Liver (tissue), 9 donors: ENCODE results near the gene SHF. TPM values are rescaled to one million over a fixed set of nuclear protein-coding genes. Genes with fewer than 3 reads are reported as not detected.

Experiments
- DNase-seq: peaks from one replicate; pipeline ENCODE4 v3.0.0-alpha.2; 2017; ENCODE audit warnings: low spot score
- H3K27ac ChIP-seq, 2 donors: one replicate each; pipeline ENCODE4 v1.7.0; 2013; ENCODE audit warnings: inconsistent platforms in 2 of 2, low read length in 2 of 2, control low read depth in 1 of 2, low read depth in 1 of 2, mild to moderate bottlenecking in 1 of 2
- H3K27me3 ChIP-seq, 4 donors: one replicate each; pipeline versions ENCODE4 v1.6.1 to v1.7.0; 2013; ENCODE audit warnings: low read length in 3 of 4, inconsistent platforms in 1 of 4, mild to moderate bottlenecking in 1 of 4, moderate library complexity in 1 of 4; ENCODE audit not compliant: control insufficient read depth in 4 of 4, insufficient read depth in 4 of 4
- H3K36me3 ChIP-seq, 4 donors: one replicate each; pipeline versions ENCODE4 v1.6.1 to v1.7.0; 2013; ENCODE audit warnings: low read length in 3 of 4, mild to moderate bottlenecking in 3 of 4, low read depth in 1 of 4, moderate library complexity in 1 of 4; ENCODE audit not compliant: control insufficient read depth in 4 of 4, insufficient read depth in 3 of 4
- H3K4me1 ChIP-seq, 4 donors: one replicate each; pipeline versions ENCODE4 v1.6.1 to v1.7.0; 2013; ENCODE audit warnings: low read length in 3 of 4, mild to moderate bottlenecking in 3 of 4, moderate library complexity in 1 of 4; ENCODE audit not compliant: control insufficient read depth in 4 of 4, insufficient read depth in 4 of 4
- H3K4me3 ChIP-seq, 3 donors: one replicate each; pipeline versions ENCODE4 v1.6.1 to v1.7.0; 2013; ENCODE audit warnings: low read length in 3 of 3, control low read depth in 1 of 3, low read depth in 1 of 3, mild to moderate bottlenecking in 1 of 3
- H3K9ac ChIP-seq, 2 donors: one replicate each; pipeline ENCODE4 v1.7.0; 2013; ENCODE audit warnings: low read length in 2 of 2, mild to moderate bottlenecking in 2 of 2, moderate library complexity in 2 of 2, control low read depth in 1 of 2, low read depth in 1 of 2
- H3K9me3 ChIP-seq, 4 donors: one replicate each; pipeline versions ENCODE4 v1.6.1 to v1.7.0; 2013; ENCODE audit warnings: low read length in 3 of 4; ENCODE audit not compliant: control insufficient read depth in 4 of 4
- FOXA1 ChIP-seq: IDR thresholded peaks from 2 replicates; pipeline ENCODE4 v1.6.1; 2016; ENCODE audit warnings: antibody characterized with exemption
- FOXA2 ChIP-seq: IDR thresholded peaks from 2 replicates; pipeline ENCODE4 v1.6.1; 2016; ENCODE audit warnings: antibody characterized with exemption
- GABPA ChIP-seq, 2 donors: IDR thresholded peaks in 1 of 2; conservative IDR thresholded peaks in 1 of 2; 2 replicates each; pipeline ENCODE4 v1.6.1; 2016; ENCODE audit warnings: antibody characterized with exemption in 2 of 2, mild to moderate bottlenecking in 1 of 2, moderate library complexity in 1 of 2
- HNF4A ChIP-seq, 2 donors: conservative IDR thresholded peaks; 2 replicates each; pipeline ENCODE4 v1.6.1; 2016; ENCODE audit warnings: antibody characterized with exemption in 2 of 2, mild to moderate bottlenecking in 2 of 2
- HNF4G ChIP-seq: IDR thresholded peaks from 2 replicates; pipeline ENCODE4 v1.6.1; 2016; ENCODE audit warnings: antibody characterized with exemption
- JUND ChIP-seq, 2 donors: IDR thresholded peaks; 2 replicates each; pipeline ENCODE4 v1.6.1; 2016; ENCODE audit warnings: antibody characterized with exemption in 2 of 2
- MAX ChIP-seq: IDR thresholded peaks from 2 replicates; pipeline ENCODE4 v1.6.1; 2016; ENCODE audit warnings: antibody characterized with exemption
- NR2F2 ChIP-seq: IDR thresholded peaks from 2 replicates; pipeline ENCODE4 v1.6.1; 2016; ENCODE audit warnings: antibody characterized with exemption
- RAD21 ChIP-seq, 2 donors: IDR thresholded peaks; 2 replicates each; pipeline ENCODE4 v1.6.1; 2016; ENCODE audit warnings: antibody characterized with exemption in 2 of 2, mild to moderate bottlenecking in 2 of 2
- RXRA ChIP-seq, 2 donors: IDR thresholded peaks; 2 replicates each; pipeline ENCODE4 v1.6.1; 2017 to 2018; ENCODE audit warnings: antibody characterized with exemption in 2 of 2, mild to moderate bottlenecking in 1 of 2
- SP1 ChIP-seq: IDR thresholded peaks from 2 replicates; pipeline ENCODE4 v1.6.1; 2018; ENCODE audit warnings: antibody characterized with exemption, mild to moderate bottlenecking
- YY1 ChIP-seq: IDR thresholded peaks from 2 replicates; pipeline ENCODE4 v1.6.1; 2016; ENCODE audit warnings: antibody characterized with exemption, mild to moderate bottlenecking
- ZBTB33 ChIP-seq: IDR thresholded peaks from 2 replicates; pipeline ENCODE4 v1.6.1; 2016; ENCODE audit warnings: antibody characterized with exemption
- WGBS: extraction: QIAGEN DNeasy Blood & Tissue Kit; methylation state at CpG from one replicate; pipeline ENCODE4 v1.1.7; 2013; 5-methylcytosine and 5-hydroxymethylcytosine counted together
- polyA plus RNA-seq, 2 donors: library from polyadenylated mRNA; stranded (reverse) in 1 of 2; unstranded in 1 of 2; fragments of 200-250 nt in 1 of 2; fragments of >200 nt in 1 of 2; fragmentation: Nextera tagmentation in 1 of 2; extraction: Ambion mirVana in 1 of 2; gene quantifications; one replicate each; pipeline versions ENCODE4 v1.2.1 to v1.2.3, GENCODE V29; 2013 to 2015
- total RNA-seq, 2 donors: library from RNA; depleted of rRNA; stranded (reverse); fragments of >200 nt; gene quantifications; one replicate each; pipeline ENCODE4 v1.2.3, GENCODE V29; 2014
- TF ChIP-seq, protein P1 (sequence below): fragments of 150-350 bp; IDR thresholded peaks from 2 replicates; pipeline ENCODE4 v1.5.1; 2017; ENCODE audit warnings: improper control_type of control experiment, low read depth, low read length; ENCODE audit not compliant: missing input control
- TF ChIP-seq, protein P2 (sequence below): IDR thresholded peaks from 2 replicates; pipeline ENCODE4 v1.6.1; 2016; ENCODE audit warnings: antibody characterized with exemption
- donor health status: healthy.
- donor health status: healthy.
- donor health status: healthy.
- donor health status: healthy.
- donor health status: healthy.

SHF gene
- total and polyA plus RNA-seq, 4 donors: 4.7 to 15.7 (median 10.1) TPM

GRCh38 chr15:45141386-45141785 lies 46.4 kb downstream of the SHF start:
- Histone ChIP-seq H3K9me3 (no peaks in the 10 kb centered on the region), H3K4me1 (peaks cover 0 to 9% (median 2%) of the 10 kb centered on the region in 4 donors), H3K27ac (no peak overlapping the region), H3K36me3 (no peaks in the 10 kb centered on the region), H3K27me3 (no peaks in the 10 kb centered on the region), H3K4me3 (no peak overlapping the region), H3K9ac (no peak overlapping the region)
- 89% methylated on average over 5 of the region's 5 CpGs for WGBS
- TF ChIP-seq, protein P1, sequence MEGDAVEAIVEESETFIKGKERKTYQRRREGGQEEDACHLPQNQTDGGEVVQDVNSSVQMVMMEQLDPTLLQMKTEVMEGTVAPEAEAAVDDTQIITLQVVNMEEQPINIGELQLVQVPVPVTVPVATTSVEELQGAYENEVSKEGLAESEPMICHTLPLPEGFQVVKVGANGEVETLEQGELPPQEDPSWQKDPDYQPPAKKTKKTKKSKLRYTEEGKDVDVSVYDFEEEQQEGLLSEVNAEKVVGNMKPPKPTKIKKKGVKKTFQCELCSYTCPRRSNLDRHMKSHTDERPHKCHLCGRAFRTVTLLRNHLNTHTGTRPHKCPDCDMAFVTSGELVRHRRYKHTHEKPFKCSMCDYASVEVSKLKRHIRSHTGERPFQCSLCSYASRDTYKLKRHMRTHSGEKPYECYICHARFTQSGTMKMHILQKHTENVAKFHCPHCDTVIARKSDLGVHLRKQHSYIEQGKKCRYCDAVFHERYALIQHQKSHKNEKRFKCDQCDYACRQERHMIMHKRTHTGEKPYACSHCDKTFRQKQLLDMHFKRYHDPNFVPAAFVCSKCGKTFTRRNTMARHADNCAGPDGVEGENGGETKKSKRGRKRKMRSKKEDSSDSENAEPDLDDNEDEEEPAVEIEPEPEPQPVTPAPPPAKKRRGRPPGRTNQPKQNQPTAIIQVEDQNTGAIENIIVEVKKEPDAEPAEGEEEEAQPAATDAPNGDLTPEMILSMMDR: no peak
- TF ChIP-seq RAD21 (IDR thresholded peaks at IDR 0.05): no peak
- no peak for TF ChIP-seq JUND (IDR thresholded peaks at IDR 0.05)
- TF ChIP-seq FOXA1: no peak
- no peak for TF ChIP-seq HNF4G
- TF ChIP-seq GABPA (IDR thresholded peaks at IDR 0.05 in 1 of 2, conservative IDR thresholded peaks at IDR 0.05 in 1 of 2): no peak
- TF ChIP-seq YY1: no peak
- TF ChIP-seq FOXA2: no peak
- no peak for TF ChIP-seq ZBTB33
- TF ChIP-seq SP1: no peak
- TF ChIP-seq RXRA (IDR thresholded peaks at IDR 0.05): no peak
- DNase-seq: no peak

DNA sequence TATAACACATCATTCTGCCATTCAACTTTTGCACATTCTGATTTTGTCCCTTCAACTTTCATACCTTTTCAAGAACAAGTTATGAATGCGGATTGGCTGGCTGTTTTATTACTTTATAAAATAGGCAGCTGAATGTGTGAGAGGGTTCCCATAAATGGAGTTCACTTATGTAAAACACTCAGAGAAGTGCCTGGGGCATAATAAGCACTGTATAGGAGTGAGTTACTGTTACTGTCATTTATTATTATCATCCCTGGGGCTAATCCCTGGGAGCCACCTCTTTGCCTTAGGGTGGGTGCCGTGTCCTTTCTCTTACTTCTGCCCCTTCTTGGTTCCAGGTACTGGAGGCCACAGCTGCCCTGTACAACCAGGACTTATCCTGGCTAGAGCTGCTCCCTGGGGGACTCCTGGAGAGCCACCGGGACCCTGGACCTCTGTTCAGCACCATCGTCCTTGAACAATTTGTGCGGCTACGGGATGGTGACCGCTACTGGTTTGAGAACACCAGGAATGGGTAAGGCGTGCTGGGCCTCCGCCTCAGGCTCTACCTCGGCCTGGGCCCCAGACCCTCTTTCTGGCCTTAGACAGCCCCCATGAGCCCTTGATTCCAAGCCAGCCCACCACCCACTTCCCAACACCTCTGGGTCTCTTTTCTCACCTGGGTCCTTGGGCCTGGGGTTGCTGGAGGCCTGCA lies 47.1 kb downstream of the SHF start:
- no peaks in the 10 kb centered on the region for H3K9me3 ChIP-seq
- H3K4me1 ChIP-seq: peaks cover 0 to 9% (median 2%) of the 10 kb centered on the region in 4 donors
- no peak overlapping the region for H3K27ac ChIP-seq
- H3K9ac ChIP-seq: no peak overlapping the region
- TF ChIP-seq HNF4G (no peak), SP1 (no peak)
- no peaks in the 10 kb centered on the region for H3K27me3 ChIP-seq
- no peak overlapping the region for H3K4me3 ChIP-seq
- DNase-seq: no peak
- H3K36me3 ChIP-seq: no peaks in the 10 kb centered on the region
- 97% methylated on average over 10 of the region's 10 CpGs for WGBS

- 89% methylated on average over 6 of the region's 6 CpGs for WGBS
- peaks cover 0 to under 1% (median 0%) of the 10 kb centered on the region in 4 donors for H3K27me3 ChIP-seq
- TF ChIP-seq HNF4A (conservative IDR thresholded peaks at IDR 0.05) (no peak), MAX (no peak), GABPA (IDR thresholded peaks at IDR 0.05 in 1 of 2, conservative IDR thresholded peaks at IDR 0.05 in 1 of 2) (no peak), HNF4G (no peak), ZBTB33 (no peak), NR2F2 (no peak), RXRA (IDR thresholded peaks at IDR 0.05) (no peak), RAD21 (IDR thresholded peaks at IDR 0.05) (no peak), YY1 (no peak), FOXA2 (no peak)
- TF ChIP-seq, protein P2, sequence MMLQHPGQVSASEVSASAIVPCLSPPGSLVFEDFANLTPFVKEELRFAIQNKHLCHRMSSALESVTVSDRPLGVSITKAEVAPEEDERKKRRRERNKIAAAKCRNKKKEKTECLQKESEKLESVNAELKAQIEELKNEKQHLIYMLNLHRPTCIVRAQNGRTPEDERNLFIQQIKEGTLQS: no peak
- no peak overlapping the region for H3K4me3 ChIP-seq
- H3K4me1 ChIP-seq: peaks cover 0 to 9% (median 6%) of the 10 kb centered on the region in 4 donors
- H3K9ac ChIP-seq: no peak overlapping the region
- no peaks in the 10 kb centered on the region for H3K36me3 ChIP-seq
- no peak for DNase-seq
- H3K27ac ChIP-seq: no peak overlapping the region
- H3K9me3 ChIP-seq: no peaks in the 10 kb centered on the region
These were observed 48.0 kb downstream of the SHF start for GRCh38 chr15:45139770-45140169.
